ENCODE results near the gene RAB44.

- TF ChIP-seq POLR2A (IDR thresholded peaks at IDR 0.05) (no peak), CTCF (IDR thresholded peaks at IDR 0.05) (no peak)
These were observed 18.4 kb upstream of the RAB44 start for GRCh38 chr6:36679043-36679833.
